HG02610 (cell line): ENCODE measurements around the gene CTRL.

Experiments used
- ATAC-seq: cut with Tn5 transposase; IDR thresholded peaks from one replicate; pipeline ENCODE4 v1.9.1; 2021; ENCODE audit warnings: mild to moderate bottlenecking, moderate library complexity; ENCODE audit not compliant: unreplicated experiment

CTRL gene

GRCh38 chr16:67897231-67897630 lies 34.4 kb downstream of the CTRL start:
- ATAC-seq, result no peak

- ATAC-seq, result peak; percentile 7
Observed at GRCh38 chr16:67893743-67894399, 37.8 kb downstream of the CTRL start.

GRCh38 chr16:67892899-67893742 lies 38.5 kb downstream of the CTRL start, which contains the start of gene PSKH1:
Gene PSKH1, plus strand, starts transcription at chr16:67893254. Its CDS starts 15,496 bp downstream, at chr16:67908750.
- peak; percentile 89 for ATAC-seq

GRCh38 chr16:67892375-67892774 lies 39.3 kb downstream of the CTRL start:
- no peak for ATAC-seq

- ATAC-seq, result no peak
Observed at GRCh38 chr16:67888331-67888730, 43.3 kb downstream of the CTRL start.

- ATAC-seq, result no peak
Observed at GRCh38 chr16:67886387-67886786, 45.3 kb downstream of the CTRL start.

- no peak for ATAC-seq
Observed at GRCh38 chr16:67885976-67886375, 45.7 kb downstream of the CTRL start.

- ATAC-seq, result no peak
Observed at GRCh38 chr16:67885545-67885944, 46.1 kb downstream of the CTRL start.

- ATAC-seq, result no peak
Observed at GRCh38 chr16:67884684-67885083, 47.0 kb downstream of the CTRL start, which contains the start of gene NRN1L. Gene NRN1L, plus strand, starts transcription at chr16:67884885. Its CDS starts 19 bp downstream, at chr16:67884904.

GRCh38 chr16:67883872-67884261 lies 47.8 kb downstream of the CTRL start:
- ATAC-seq, result no peak

GRCh38 chr16:67883146-67883871 lies 48.4 kb downstream of the CTRL start:
- ATAC-seq, result no peak

GRCh38 chr16:67882374-67883145 lies 49.1 kb downstream of the CTRL start:
- ATAC-seq, result no peak

- no peak for ATAC-seq
Observed at GRCh38 chr16:67881621-67882161, 50.0 kb downstream of the CTRL start.

GRCh38 chr16:67880584-67880983 lies 51.1 kb downstream of the CTRL start:
- no peak for ATAC-seq

GRCh38 chr16:67879936-67880335 lies 51.7 kb downstream of the CTRL start:
- no peak for ATAC-seq
